IPS DF 19.7 (cell line): ENCODE measurements around the gene KRTAP19-5.
"Not testable (repeated sequence)": the region's sequence is repeated elsewhere in the genome, so short reads cannot be mapped to it uniquely, and the experiment has no call there.

Experiments
- DNase-seq: peaks from one replicate; pipeline ENCODE4 v3.0.0-alpha.2; 2013; ENCODE audit warnings: low read depth, low spot score

The KRTAP19-5 gene

DNA sequence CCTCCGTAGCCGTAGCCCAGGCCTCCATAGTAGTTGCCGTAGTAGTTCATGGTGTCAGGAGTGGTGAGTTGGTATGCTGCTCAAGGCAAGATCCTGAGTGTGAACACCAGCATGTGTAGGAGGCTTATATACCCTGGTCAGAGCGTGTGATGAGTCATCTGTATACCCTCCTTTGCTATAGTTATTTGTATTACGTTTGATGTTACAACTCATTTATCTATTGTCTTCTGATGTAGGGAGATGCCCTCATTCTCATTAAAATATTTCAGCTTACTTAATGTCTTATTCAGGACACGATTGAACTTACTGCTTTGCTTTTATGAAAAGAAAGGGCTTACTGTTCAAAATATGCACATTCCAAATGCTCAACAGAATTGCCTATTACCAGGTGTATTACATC lies at the start of gene KRTAP19-5:
Gene KRTAP19-5 (minus strand): TSS at position 101 of the 400 bp plus-strand sequence. CDS start 51 bp downstream, at position 50.
- no peak for DNase-seq

DNA sequence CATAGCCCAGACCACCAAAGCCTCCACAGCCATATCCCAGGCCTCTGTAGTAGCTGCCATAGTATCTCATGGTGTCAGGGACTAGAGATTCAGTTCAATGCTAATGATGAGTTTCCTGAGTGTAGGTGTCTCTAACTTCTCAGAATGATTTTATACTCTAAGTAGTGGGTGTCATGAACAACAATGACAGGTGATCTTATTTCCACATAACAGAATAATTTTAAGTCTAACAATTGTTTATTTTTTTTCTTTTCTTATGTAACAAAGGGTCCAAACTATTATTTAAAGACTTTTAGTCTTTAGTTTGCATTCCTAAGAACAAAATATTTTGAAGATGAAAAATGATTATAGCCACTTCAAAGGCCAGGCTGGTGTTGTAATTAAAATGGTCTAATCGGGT lies 39.8 kb upstream of the KRTAP19-5 start, which contains the start of gene KRTAP19-6:
Gene KRTAP19-6 (minus strand): TSS at position 101 of the 400 bp plus-strand sequence. CDS start 31 bp downstream, at position 70.
- no peak for DNase-seq

DNA sequence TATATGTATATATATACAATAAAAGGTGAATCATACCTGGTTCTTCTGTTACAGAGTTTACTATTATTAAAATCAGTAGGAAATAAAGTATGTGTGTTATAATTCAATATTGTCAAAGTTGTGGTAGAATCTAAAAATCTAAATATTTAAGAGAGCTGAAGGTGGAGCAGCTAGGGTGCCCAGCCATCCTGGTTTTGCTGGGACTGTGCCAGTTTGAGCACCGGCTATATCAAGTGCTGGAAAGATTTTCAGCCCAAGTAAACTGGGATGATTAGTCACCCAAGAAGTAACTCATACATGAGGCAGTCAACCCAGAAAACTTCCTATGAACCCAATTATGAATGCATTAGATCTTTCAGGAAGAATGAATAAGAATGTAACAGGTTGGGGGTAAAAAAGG lies 16.9 kb upstream of the KRTAP19-5 start:
- no peak for DNase-seq

GRCh38 chr21:30515681-30516080 lies 13.7 kb upstream of the KRTAP19-5 start:
- DNase-seq: no peak

DNA sequence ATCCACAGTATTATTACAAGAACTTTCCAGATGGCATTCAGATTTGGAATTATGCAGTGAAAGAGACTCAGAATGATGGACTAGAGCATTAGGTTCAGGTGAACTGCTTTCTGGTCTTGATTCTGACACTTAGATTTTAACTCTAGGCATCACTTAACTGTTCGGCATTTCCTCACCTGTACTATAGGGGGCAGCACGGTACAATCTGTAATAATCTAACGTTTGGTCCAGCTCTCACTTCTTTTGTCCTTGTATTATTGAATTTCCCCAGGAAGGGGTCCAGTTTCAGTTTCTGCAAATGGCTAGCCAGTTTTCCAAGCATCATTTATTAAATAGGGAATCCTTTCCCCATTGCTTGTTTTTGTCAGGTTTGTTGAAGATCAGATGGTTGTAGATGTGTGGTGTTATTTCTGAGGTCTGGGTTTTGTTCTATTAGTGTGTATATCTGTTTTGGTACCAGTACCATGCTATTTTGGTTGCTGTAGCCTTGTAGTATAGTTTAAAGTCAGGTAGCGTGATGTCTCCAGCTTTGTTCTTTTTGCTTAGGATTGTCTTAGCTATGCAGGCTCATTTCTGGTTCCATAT lies 3.8 kb upstream of the KRTAP19-5 start:
- DNase-seq: not testable (repeated sequence)

DNA sequence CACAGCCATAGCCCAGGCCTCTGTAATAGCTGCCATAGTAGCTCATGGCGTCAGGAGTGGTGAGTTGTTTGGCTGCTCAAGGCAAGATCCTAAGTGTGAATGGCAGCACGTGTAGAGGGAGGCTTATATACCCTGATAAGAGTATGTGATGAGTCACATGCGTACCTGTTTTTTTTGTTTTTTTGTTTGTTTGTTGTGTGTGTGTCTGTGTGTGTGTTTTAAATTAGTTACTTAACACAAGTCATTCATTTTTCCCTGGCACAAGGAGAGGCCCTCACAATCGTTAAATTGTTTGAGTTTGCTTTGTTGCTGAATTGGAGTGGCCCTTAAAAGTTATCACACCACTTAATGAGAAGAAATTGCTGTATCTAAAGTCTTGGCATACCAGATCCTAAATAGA lies 4.9 kb downstream of the KRTAP19-5 start, which contains the start of gene KRTAP19-4:
Gene KRTAP19-4 (minus strand): TSS at position 101 of the 400 bp plus-strand sequence. CDS start 55 bp downstream, at position 46.
- no peak for DNase-seq

GRCh38 chr21:30491963-30492428 lies 9.9 kb downstream of the KRTAP19-5 start, which contains the start of gene KRTAP19-3:
TSS of gene KRTAP19-3 (minus strand) at chr21:30492013. CDS start at chr21:30491957, 56 bp downstream.
- no peak for DNase-seq

DNA sequence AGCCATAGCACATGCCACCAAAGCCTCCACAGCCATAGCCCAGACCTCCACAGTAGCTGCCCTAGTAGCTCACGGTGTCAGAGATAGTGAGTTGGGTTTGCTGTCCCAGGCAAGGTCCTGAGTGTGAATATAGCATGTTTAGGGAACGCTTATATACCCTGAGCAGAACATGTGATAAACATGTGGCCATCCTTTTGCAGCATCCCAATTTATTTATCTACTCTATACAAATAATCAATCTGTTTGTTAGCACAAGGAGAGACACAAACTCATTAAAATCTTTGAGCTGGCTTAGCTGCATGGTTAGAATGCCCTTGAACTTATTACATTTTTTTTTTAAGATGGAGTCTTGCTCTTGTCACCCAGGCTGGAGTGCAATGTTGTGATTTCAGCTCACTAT lies 14.6 kb downstream of the KRTAP19-5 start, which contains the start of gene KRTAP19-2:
Gene KRTAP19-2 (minus strand): TSS at position 101 of the 400 bp plus-strand sequence. CDS start 88 bp downstream, at position 13.
- no peak for DNase-seq

DNA sequence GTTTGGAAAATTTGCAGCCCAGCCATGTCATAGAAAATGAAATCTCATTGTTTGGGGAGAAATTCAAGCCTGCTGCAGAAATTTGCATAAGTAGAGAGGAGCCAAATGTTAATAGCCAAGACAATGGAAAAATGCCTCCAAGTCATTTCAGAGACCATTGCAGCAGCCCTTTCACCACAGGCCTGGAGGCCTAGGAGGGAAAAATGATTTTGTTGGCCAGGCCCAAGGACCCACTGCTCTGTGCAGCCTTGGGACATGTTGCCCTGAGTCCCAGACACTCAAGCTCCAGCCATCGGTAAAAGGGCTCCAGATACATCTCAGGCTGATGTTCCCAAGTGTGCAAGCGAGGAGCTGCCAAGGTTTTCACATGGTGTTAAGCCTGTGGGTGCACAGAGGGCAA lies 15.8 kb downstream of the KRTAP19-5 start:
- DNase-seq: no peak

DNA sequence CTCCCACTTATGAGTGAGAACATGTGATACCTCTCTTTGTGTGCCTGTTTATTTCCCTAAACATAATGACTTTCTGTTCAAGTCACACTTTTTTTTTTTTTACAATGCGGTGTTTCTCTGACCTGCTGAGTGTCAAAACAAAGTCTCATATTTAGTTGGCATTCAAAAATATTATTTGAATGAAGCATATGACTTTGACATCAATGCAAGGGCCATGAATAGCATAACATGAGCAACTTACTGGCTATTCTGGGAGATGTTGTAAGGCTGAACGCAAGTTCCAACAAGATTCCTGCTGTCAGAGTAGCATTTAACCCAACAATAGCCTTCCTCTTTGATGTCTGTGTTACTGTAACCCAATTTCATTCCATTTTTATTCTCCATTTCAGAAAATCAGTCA lies 19.8 kb downstream of the KRTAP19-5 start:
- no peak for DNase-seq

- no peak for DNase-seq
Observed at GRCh38 chr21:30480145-30480544, 21.8 kb downstream of the KRTAP19-5 start, which contains the start of gene KRTAP19-1. TSS of gene KRTAP19-1 (minus strand) at chr21:30480367. CDS start at chr21:30480317, 50 bp downstream.

GRCh38 chr21:30479259-30479658 lies 22.7 kb downstream of the KRTAP19-5 start:
- DNase-seq: no peak

DNA sequence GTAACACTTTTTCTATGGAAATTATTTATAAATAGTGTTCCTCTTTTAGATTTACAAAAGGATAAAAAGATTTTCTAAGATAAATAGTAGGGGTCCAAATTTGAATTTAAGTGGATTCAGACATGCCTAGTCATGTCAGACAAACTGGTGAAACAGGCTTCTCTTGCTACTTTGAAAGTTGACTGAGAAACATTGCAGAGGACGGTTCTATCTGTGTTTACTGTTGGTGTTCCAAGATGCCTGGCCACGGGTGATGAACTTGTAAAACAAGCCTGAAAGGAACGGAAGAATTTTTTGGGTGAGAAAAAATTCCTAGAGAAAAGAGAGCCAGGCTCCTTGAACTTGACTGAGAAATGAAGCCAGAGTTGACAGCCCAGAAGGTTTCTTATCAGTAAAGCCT lies 23.9 kb downstream of the KRTAP19-5 start:
- no peak for DNase-seq

DNA sequence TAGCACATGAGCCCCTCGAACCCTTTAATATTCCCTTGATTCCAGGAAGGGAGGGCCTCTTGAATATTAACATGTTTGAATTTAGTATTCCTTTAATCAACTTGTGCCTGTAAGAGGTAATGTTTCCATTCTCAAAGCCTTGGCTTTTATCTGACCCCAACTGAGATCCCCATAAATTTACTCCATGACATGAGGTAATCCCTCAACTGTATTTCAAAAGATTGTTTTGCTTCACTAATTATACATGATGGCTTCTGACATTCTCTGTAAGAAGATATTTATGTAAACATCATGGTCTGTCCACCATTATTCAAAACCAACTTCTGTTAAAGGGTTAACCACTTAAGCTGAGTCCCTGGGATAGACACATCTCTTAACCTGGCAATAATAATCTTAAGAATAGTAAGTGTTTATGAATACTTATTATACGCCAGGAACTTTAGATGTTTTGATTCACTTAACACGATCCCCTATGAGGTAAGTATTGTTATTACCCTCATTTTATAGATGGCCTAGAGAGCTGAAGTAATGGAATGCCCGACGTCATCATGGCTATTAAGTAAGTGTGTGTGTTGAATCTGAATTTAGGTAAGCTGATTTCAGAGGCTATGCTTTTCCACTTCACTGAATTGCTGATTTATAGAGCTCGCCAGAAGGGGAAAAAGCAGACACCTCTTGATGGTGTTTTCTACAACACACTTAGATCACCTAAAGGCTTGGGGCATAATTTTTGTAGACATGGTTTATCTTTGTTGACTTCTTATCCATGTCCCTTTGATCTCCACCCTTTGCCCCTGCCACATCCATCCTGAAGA lies 32.8 kb downstream of the KRTAP19-5 start:
- no peak for DNase-seq

- DNase-seq: no peak
Observed at GRCh38 chr21:30463713-30464112, 38.2 kb downstream of the KRTAP19-5 start.
